ENCODE results near the gene DSG2.

The DSG2 gene

GRCh38 chr18:31583185-31583854 is 85.3 kb downstream of the DSG2 start:
- in situ Hi-C loops (cut with MboI; ENCODE audit: low sequenced_read_pairs) = no loop called here

GRCh38 chr18:31585991-31586390 is 88.0 kb downstream of the DSG2 start:
- in situ Hi-C loops (cut with MboI; ENCODE audit: low sequenced_read_pairs) = no loop called here

DNA sequence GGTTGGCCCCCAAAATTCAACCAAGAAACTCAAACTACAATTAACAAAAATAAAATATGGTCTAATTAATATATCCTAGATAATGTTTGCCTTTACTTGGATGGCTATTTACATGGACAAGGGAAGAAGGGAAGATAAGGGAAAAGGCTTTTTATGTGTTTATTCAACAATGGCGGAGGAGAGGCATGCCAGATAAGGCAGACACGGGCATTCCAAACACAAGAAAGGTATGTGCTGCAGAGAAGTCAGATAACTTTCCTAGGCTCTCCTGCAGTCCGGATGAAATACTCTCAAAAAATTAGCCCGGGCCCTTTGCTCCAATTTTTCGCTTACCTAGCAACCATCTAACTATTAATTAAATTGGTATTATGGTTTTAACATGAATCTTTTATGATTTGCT is 88.6 kb downstream of the DSG2 start:
- in situ Hi-C loops (cut with MboI; ENCODE audit: low sequenced_read_pairs) = no loop called here

DNA sequence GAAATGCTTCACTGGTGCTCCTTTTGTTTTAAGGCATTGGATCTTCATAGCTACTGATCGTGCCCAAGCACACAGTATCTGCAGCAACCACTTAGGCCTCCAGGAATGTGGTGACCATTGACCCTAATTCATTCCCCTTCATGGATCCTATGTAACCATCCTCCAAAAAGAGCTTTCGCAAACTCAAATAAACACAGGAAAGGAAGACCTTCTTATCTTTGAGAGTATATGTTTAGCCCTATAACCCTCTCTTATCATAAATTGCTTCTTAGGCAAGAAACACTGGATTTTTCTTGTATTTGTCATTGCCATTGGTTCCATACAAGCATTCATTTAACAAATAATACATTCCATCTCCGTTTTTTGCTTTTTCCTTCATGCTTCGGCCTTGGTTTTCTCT is 89.6 kb downstream of the DSG2 start:
- in situ Hi-C loops (cut with MboI; ENCODE audit: low sequenced_read_pairs) = no loop called here

DNA sequence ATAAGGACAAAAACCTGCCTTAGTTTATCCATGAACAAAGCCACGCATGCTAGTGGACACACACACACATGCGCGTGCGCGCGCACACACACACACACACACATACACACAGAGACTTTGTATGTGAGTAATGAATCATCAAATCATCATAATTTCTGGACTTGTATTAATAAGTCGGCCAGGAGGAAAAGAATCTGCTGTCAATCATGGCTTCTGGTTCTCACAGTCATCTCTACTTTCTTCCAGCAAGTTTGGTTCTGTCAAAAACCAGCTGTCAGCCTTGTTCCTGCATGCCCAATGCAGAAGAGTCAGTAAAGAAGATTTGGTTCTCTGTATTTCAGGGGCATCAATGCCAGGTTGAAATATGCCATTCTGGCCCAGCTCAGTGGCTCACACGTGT is 92.6 kb downstream of the DSG2 start:
- in situ Hi-C loops (cut with MboI; ENCODE audit: low sequenced_read_pairs) = no loop called here

DNA sequence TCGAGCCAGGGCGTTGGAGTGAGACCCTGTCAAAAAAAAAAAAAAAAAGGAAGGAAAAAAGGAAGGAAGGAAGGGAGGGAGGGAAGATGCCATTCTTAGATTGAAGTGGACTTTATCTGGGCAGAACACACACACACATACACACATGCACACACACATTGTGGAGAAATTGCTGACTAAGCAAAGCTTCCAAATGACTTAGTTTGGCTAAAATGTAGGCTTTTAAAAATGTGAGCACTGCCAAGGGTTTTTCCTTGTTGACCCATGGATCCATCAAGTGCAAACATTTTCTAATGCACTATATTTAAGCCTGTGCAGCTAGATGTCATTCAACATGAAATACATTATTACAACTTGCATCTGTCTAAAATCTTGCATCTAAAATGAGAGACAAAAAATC is 93.1 kb downstream of the DSG2 start:
- in situ Hi-C loops (cut with MboI; ENCODE audit: low sequenced_read_pairs) = no loop called here

GRCh38 chr18:31591628-31592027 is 93.7 kb downstream of the DSG2 start, which contains the start of gene TTR:
Gene TTR, plus strand, starts transcription at chr18:31591877. Its CDS starts 26 bp downstream, at chr18:31591903.
- in situ Hi-C loops (cut with MboI; ENCODE audit: low sequenced_read_pairs) = no loop called here

- in situ Hi-C loops (cut with MboI; ENCODE audit: low sequenced_read_pairs) = no loop called here
Observed at GRCh38 chr18:31592506-31593157, 94.7 kb downstream of the DSG2 start.

- in situ Hi-C loops (cut with MboI; ENCODE audit: low sequenced_read_pairs) = no loop called here
Observed at GRCh38 chr18:31595121-31595771, 97.3 kb downstream of the DSG2 start.

GRCh38 chr18:31596081-31596872 is 98.3 kb downstream of the DSG2 start:
- in situ Hi-C loops (cut with MboI; ENCODE audit: low sequenced_read_pairs) = no loop called here

DNA sequence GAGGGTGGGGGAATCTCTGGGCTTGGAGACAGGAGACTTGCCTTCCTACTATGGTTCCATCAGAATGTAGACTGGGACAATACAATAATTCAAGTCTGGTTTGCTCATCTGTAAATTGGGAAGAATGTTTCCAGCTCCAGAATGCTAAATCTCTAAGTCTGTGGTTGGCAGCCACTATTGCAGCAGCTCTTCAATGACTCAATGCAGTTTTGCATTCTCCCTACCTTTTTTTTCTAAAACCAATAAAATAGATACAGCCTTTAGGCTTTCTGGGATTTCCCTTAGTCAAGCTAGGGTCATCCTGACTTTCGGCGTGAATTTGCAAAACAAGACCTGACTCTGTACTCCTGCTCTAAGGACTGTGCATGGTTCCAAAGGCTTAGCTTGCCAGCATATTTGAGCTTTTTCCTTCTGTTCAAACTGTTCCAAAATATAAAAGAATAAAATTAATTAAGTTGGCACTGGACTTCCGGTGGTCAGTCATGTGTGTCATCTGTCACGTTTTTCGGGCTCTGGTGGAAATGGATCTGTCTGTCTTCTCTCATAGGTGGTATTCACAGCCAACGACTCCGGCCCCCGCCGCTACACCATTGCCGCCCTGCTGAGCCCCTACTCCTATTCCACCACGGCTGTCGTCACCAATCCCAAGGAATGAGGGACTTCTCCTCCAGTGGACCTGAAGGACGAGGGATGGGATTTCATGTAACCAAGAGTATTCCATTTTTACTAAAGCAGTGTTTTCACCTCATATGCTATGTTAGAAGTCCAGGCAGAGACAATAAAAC is 100.2 kb downstream of the DSG2 start:
- in situ Hi-C loops (cut with MboI; ENCODE audit: low sequenced_read_pairs) = no loop called here
